NCI-H1930 (cell line): ENCODE measurements around the gene FAM111A.
"Not testable (repeated sequence)": the region's sequence is repeated elsewhere in the genome, so short reads cannot be mapped to it uniquely, and the experiment has no call there.

Source experiments
- DNase-seq, 2 experiments: peaks; one replicate each; lab custom pipeline; 2025; lab: John Stamatoyannopoulos, UW

FAM111A gene

GRCh38 chr11:59142530-59143507 lies at the start of gene FAM111A:
Gene FAM111A, plus strand, starts transcription at chr11:59142856. Its CDS starts 6,017 bp downstream, at chr11:59148873.
- peak; percentile 71 to 72 for DNase-seq

GRCh38 chr11:59093576-59093975 lies 49.1 kb upstream of the FAM111A start:
- DNase-seq = not testable (repeated sequence)

GRCh38 chr11:59095225-59095624 lies 47.4 kb upstream of the FAM111A start:
- DNase-seq = not testable (repeated sequence)

- not testable (repeated sequence) for DNase-seq
Observed at GRCh38 chr11:59095972-59096575, 46.6 kb upstream of the FAM111A start.

- peak in 1 of 2 experiments; percentile 3 for DNase-seq
Observed at GRCh38 chr11:59097113-59097708, 45.4 kb upstream of the FAM111A start.

GRCh38 chr11:59097938-59098337 lies 44.7 kb upstream of the FAM111A start:
- not testable (repeated sequence) for DNase-seq

GRCh38 chr11:59102259-59102765 lies 40.3 kb upstream of the FAM111A start:
- peak in 1 of 2 experiments; percentile 9 for DNase-seq

- DNase-seq = peak; percentile 91 to 97
Observed at GRCh38 chr11:59106363-59107336, 36.0 kb upstream of the FAM111A start, which contains the start of gene FAM111B. Gene FAM111B, plus strand, starts transcription at chr11:59107237. Its CDS starts 2,389 bp downstream, at chr11:59109626.

GRCh38 chr11:59107721-59108120 lies 34.9 kb upstream of the FAM111A start:
- not testable (repeated sequence) for DNase-seq

GRCh38 chr11:59112494-59112893 lies 30.2 kb upstream of the FAM111A start:
- DNase-seq = no peak

GRCh38 chr11:59114344-59114743 lies 28.3 kb upstream of the FAM111A start:
- no peak for DNase-seq

GRCh38 chr11:59115553-59115952 lies 27.1 kb upstream of the FAM111A start:
- DNase-seq = no peak

GRCh38 chr11:59117774-59118173 lies 24.9 kb upstream of the FAM111A start:
- no peak for DNase-seq

GRCh38 chr11:59119826-59120225 lies 22.8 kb upstream of the FAM111A start:
- no peak for DNase-seq

GRCh38 chr11:59135648-59136461 lies 6.8 kb upstream of the FAM111A start:
- DNase-seq = peak; percentile 64 to 74

- DNase-seq = not testable (repeated sequence)
Observed at GRCh38 chr11:59136551-59136950, 6.1 kb upstream of the FAM111A start.

GRCh38 chr11:59137190-59137589 lies 5.5 kb upstream of the FAM111A start:
- no peak for DNase-seq

- DNase-seq = no peak
Observed at GRCh38 chr11:59138643-59139042, 4.0 kb upstream of the FAM111A start.

GRCh38 chr11:59141191-59141590 lies 1.5 kb upstream of the FAM111A start:
- no peak for DNase-seq
